Small intestine (tissue), 7 donors: ENCODE data around the gene FNDC3B. TPM values are rescaled to one million over a fixed set of nuclear protein-coding genes. Genes with fewer than 3 reads are reported as not detected.

Source experiments
- DNase-seq, 2 donors: peaks; one replicate each; pipeline versions ENCODE4 v3.0.0 to v3.0.0-alpha.2; 2013
- FAIRE-seq: peaks from 2 replicates; lab custom pipeline; 2012; peaks lifted over from hg19 to GRCh38; lab: Jason Lieb, UNC
- H3K27ac ChIP-seq, 3 donors: one replicate each; pipeline ENCODE4 v1.5.1; 2013; ENCODE audit warnings: low read length in 2 of 3, mild to moderate bottlenecking in 2 of 3, control low read depth in 1 of 3, inconsistent platforms in 1 of 3, low read depth in 1 of 3, moderate library complexity in 1 of 3
- H3K27me3 ChIP-seq, 3 donors: one replicate each; pipeline ENCODE4 v1.6.1; 2013; ENCODE audit warnings: low read length in 3 of 3, inconsistent platforms in 1 of 3; ENCODE audit not compliant: control insufficient read depth in 3 of 3, insufficient read depth in 3 of 3
- H3K36me3 ChIP-seq, 3 donors: one replicate each; pipeline ENCODE4 v1.6.1; 2013; ENCODE audit warnings: low read length in 3 of 3, inconsistent platforms in 1 of 3, low read depth in 1 of 3, mild to moderate bottlenecking in 1 of 3, moderate library complexity in 1 of 3; ENCODE audit not compliant: control insufficient read depth in 3 of 3, insufficient read depth in 2 of 3
- H3K4me1 ChIP-seq, 3 donors: one replicate each; pipeline ENCODE4 v1.6.1; 2013; ENCODE audit warnings: low read length in 2 of 3, inconsistent platforms in 1 of 3, low read depth in 1 of 3, mild to moderate bottlenecking in 1 of 3, moderate library complexity in 1 of 3; ENCODE audit not compliant: control insufficient read depth in 3 of 3, insufficient read depth in 2 of 3
- H3K4me3 ChIP-seq, 3 donors: one replicate each; pipeline ENCODE4 v1.5.1; 2013; ENCODE audit warnings: low read length in 3 of 3, control low read depth in 1 of 3, inconsistent platforms in 1 of 3, low read depth in 1 of 3, mild to moderate bottlenecking in 1 of 3, moderate library complexity in 1 of 3
- H3K9me3 ChIP-seq, 2 donors: one replicate each; pipeline ENCODE4 v1.6.1; 2013; ENCODE audit warnings: low read depth in 1 of 2, low read length in 1 of 2; ENCODE audit not compliant: control insufficient read depth in 2 of 2, insufficient read depth in 1 of 2
- WGBS, 3 donors: extraction: QIAGEN DNeasy Blood & Tissue Kit; methylation state at CpG; one replicate each; pipeline ENCODE4 v1.1.7; 2013; 5-methylcytosine and 5-hydroxymethylcytosine counted together
- polyA plus RNA-seq, 4 donors: library from polyadenylated mRNA; stranded (reverse) in 3 of 4; unstranded in 1 of 4; fragments of 200-250 nt in 3 of 4; fragments of 120-200 nt in 1 of 4; gene quantifications; one replicate each; pipeline versions ENCODE4 v1.2.1 to v1.2.3, GENCODE V29; 2013
- donor health status: healthy with polysubstance abuse.
- donor health status: control.
- donor health status: control.
- donor health status: Bipolar disorder and iron deficiency.
- donor health status: healthy.

FNDC3B gene
- polyA plus RNA-seq, 4 donors = 6.0 to 24.7 (median 10.1) TPM

GRCh38 chr3:172375206-172375850, 335.9 kb downstream of the FNDC3B start:
- peaks cover 0 to 13% of the 10 kb centered on the region in 2 donors for H3K9me3 ChIP-seq
- no peaks in the 10 kb centered on the region for H3K27me3 ChIP-seq
- no peak for DNase-seq
- no peak overlapping the region for H3K4me3 ChIP-seq
- WGBS, 3 donors = 91 to 95% (median 93%) methylated on average over 4 of the region's 4 CpGs
- H3K36me3 ChIP-seq = peaks cover 9 to 39% (median 14%) of the 10 kb centered on the region in 3 donors
- no peaks in the 10 kb centered on the region for H3K4me1 ChIP-seq
- no peak for FAIRE-seq
- no peak overlapping the region for H3K27ac ChIP-seq

GRCh38 chr3:172376402-172376801, 337.0 kb downstream of the FNDC3B start:
- H3K4me1 ChIP-seq = no peaks in the 10 kb centered on the region
- FAIRE-seq (no peak), DNase-seq (no peak)
- H3K36me3 ChIP-seq = peaks cover 9 to 39% (median 20%) of the 10 kb centered on the region in 3 donors
- H3K27me3 ChIP-seq = no peaks in the 10 kb centered on the region
- peaks cover 0 to 13% of the 10 kb centered on the region in 2 donors for H3K9me3 ChIP-seq
- H3K4me3 ChIP-seq = no peak overlapping the region
- no peak overlapping the region for H3K27ac ChIP-seq

GRCh38 chr3:172376881-172377280, 337.5 kb downstream of the FNDC3B start:
- Histone ChIP-seq H3K36me3 (peaks cover 9 to 36% (median 20%) of the 10 kb centered on the region in 3 donors), H3K4me3 (no peak overlapping the region), H3K27me3 (no peaks in the 10 kb centered on the region), H3K4me1 (no peaks in the 10 kb centered on the region), H3K9me3 (peaks cover 0 to 13% of the 10 kb centered on the region in 2 donors), H3K27ac (no peak overlapping the region)
- DNase-seq (no peak), FAIRE-seq (no peak)
- 82 to 98% (median 92%) methylated on average over 4 of the region's 4 CpGs for WGBS, 3 donors

- FAIRE-seq (no peak), DNase-seq (no peak)
- H3K4me1 ChIP-seq = no peaks in the 10 kb centered on the region
- H3K36me3 ChIP-seq = peaks cover 6 to 26% (median 20%) of the 10 kb centered on the region in 3 donors
- no peak overlapping the region for H3K27ac ChIP-seq
- no peaks in the 10 kb centered on the region for H3K27me3 ChIP-seq
- peaks cover 0 to 13% of the 10 kb centered on the region in 2 donors for H3K9me3 ChIP-seq
- 94 to 100% (median 96%) methylated on average over 2 of the region's 2 CpGs for WGBS, 3 donors
- no peak overlapping the region for H3K4me3 ChIP-seq
These were observed 339.1 kb downstream of the FNDC3B start for GRCh38 chr3:172378439-172378838.

- FAIRE-seq (no peak), DNase-seq (no peak)
- no peaks in the 10 kb centered on the region for H3K4me1 ChIP-seq
- H3K27ac ChIP-seq = no peak overlapping the region
- H3K27me3 ChIP-seq = no peaks in the 10 kb centered on the region
- peaks cover 0 to 13% of the 10 kb centered on the region in 2 donors for H3K9me3 ChIP-seq
- peaks cover 6 to 21% (median 20%) of the 10 kb centered on the region in 3 donors for H3K36me3 ChIP-seq
- no peak overlapping the region for H3K4me3 ChIP-seq
- WGBS, 3 donors = 87 to 98% (median 98%) methylated on average over 2 of the region's 2 CpGs
These were observed 340.0 kb downstream of the FNDC3B start for GRCh38 chr3:172379372-172379771.

DNA sequence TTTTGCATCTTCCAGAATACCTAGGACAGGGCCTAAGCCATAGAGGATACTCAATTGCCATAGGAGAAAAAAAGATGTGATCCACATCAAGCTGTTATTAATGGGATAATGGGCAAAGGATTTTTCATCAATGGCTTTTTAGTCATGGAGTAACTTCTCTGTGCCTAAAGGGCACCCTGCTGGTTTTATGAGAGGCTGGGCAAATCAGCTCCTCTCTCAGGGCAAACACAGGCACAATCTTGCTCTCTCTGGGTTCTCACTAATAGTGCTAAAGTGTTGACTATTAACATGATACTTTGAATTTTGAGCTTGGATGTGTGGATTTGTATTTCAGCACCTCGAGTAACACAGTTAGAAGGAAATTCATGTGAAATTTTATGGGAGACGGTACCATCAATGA, 341.3 kb downstream of the FNDC3B start:
- FAIRE-seq (no peak), DNase-seq (no peak)
- Histone ChIP-seq H3K9me3 (peaks cover 0 to 13% of the 10 kb centered on the region in 2 donors), H3K4me3 (no peak overlapping the region), H3K27ac (no peak overlapping the region), H3K27me3 (no peaks in the 10 kb centered on the region), H3K4me1 (no peaks in the 10 kb centered on the region), H3K36me3 (peaks cover 6 to 20% (median 19%) of the 10 kb centered on the region in 3 donors)
- 92 to 96% (median 94%) methylated on average over 2 of the region's 2 CpGs for WGBS, 3 donors

DNA sequence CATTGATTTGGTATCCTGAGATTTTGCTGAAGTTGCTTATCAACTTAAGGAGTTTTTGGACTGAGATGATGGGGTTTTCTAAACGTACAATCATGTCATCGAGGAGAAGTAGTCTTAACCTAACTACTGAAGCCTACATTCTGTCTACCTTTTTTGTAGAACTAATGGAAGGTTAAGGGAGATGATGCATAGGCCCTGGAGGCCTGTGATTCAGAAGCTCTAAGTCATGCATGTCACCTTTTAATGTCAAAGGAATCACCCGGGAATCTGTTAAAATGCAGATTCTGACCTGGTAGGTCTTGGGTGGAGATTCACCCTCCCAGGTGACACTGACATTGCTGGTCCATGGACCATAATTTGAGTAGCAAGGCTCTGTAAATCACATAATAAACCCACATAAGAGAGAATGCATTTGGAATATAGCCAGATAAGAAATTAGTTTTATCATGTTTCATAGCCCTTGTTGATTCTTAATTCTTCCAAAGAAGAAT, 344.0 kb downstream of the FNDC3B start:
- peaks cover 0 to 13% of the 10 kb centered on the region in 2 donors for H3K9me3 ChIP-seq
- peaks cover 5 to 19% (median 16%) of the 10 kb centered on the region in 3 donors for H3K36me3 ChIP-seq
- H3K27me3 ChIP-seq = no peaks in the 10 kb centered on the region
- DNase-seq = no peak
- no peak overlapping the region for H3K4me3 ChIP-seq
- WGBS, 3 donors = 91 to 100% (median 95%) methylated on average over 3 of the region's 3 CpGs
- no peaks in the 10 kb centered on the region for H3K4me1 ChIP-seq
- no peak overlapping the region for H3K27ac ChIP-seq
- no peak for FAIRE-seq

DNA sequence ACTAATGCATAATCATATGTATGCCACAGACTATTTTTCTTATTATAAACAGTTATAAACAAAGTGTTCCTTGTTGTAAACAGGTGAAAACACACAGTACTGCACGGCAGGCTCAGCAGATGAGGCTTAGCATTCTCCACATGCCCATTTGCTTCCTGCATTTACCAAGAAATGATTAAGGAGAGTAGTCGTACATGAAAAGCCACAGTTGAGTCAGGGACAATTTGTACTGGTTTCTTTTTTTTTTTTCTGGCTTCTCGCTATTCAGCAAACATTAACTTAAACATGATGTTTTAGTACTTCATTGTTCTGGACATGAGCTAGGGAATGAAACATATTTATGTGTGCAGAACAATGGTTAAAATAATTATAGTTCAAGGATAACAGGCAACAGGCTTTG, 345.5 kb downstream of the FNDC3B start:
- Histone ChIP-seq H3K4me1 (no peaks in the 10 kb centered on the region), H3K27ac (no peak overlapping the region), H3K36me3 (peaks cover 0 to 12% (median 7%) of the 10 kb centered on the region in 3 donors), H3K9me3 (no peaks in the 10 kb centered on the region), H3K27me3 (no peaks in the 10 kb centered on the region), H3K4me3 (no peak overlapping the region)
- FAIRE-seq (no peak), DNase-seq (no peak)
- 74 to 88% (median 78%) methylated on average over 3 of the region's 3 CpGs for WGBS, 3 donors
